Adipose tissue (tissue), 3 donors: Measurements from ENCODE around the gene CIAO3. TPM values are rescaled to one million over a fixed set of nuclear protein-coding genes. Genes with fewer than 3 reads are reported as not detected.

Experiments used
- H3K27ac ChIP-seq: one replicate; pipeline ENCODE4 v1.5.1; 2013; ENCODE audit warnings: low read depth, low read length
- WGBS, 3 donors: extraction: QIAGEN DNeasy Blood & Tissue Kit; methylation state at CpG; one replicate each; pipeline ENCODE4 v1.1.7; 2013; 5-methylcytosine and 5-hydroxymethylcytosine counted together
- polyA plus RNA-seq, 3 donors: library from polyadenylated mRNA; stranded (reverse); fragments of 200-250 nt; gene quantifications; one replicate each; pipeline ENCODE4 v1.2.3, GENCODE V29; 2013
- donor health status: healthy with polysubstance abuse.
- donor health status: Bipolar disorder and iron deficiency.
- donor health status: healthy.

CIAO3 gene
- polyA plus RNA-seq, 3 donors: 16.0 to 23.7 (median 19.0) TPM

DNA sequence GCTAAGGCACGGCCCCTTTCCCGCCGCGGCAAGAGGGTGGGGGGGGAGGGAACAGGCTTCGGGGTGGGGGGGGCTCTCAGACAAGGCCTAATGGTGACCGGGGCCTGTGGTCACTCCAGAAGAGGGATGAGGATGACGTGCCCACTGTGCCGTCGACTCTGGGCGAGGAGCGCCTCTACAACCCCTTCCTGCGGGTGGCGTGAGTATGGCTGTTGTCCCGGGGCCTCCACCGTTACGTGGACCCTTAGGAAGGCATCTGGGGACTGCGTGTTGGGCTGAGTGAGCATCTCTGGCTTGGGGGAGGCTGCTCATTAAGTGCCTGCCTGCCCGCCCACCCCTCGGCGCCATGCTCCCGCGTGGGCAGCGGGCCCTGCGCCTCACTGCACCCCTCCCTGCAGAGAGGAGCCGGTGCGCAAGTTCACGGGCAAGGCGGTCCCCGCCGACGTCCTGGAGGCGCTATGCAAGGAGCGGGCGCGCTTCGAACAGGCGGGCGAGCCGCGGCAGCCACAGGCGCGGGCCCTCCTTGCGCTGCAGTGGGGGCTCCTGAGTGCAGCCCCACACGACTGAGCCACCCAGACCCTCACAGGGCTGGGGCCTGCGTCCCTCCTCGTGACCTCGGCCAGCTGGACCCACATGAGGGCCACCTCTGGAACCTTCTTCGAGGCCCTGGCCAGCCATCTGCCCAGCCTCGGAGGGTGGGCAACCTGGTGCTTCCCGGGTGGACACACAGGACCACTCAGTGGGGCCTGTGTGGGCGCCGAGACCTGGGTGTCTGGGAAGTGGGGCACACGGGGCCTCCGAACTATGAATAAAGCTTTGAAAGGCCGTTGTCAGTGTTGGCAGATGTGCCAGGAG lies 11.7 kb downstream of the CIAO3 start:
- WGBS, 3 donors: 59 to 65% (median 64%) methylated on average over 49 to 55 of the region's 55 CpGs
- no peak overlapping the region for H3K27ac ChIP-seq

DNA sequence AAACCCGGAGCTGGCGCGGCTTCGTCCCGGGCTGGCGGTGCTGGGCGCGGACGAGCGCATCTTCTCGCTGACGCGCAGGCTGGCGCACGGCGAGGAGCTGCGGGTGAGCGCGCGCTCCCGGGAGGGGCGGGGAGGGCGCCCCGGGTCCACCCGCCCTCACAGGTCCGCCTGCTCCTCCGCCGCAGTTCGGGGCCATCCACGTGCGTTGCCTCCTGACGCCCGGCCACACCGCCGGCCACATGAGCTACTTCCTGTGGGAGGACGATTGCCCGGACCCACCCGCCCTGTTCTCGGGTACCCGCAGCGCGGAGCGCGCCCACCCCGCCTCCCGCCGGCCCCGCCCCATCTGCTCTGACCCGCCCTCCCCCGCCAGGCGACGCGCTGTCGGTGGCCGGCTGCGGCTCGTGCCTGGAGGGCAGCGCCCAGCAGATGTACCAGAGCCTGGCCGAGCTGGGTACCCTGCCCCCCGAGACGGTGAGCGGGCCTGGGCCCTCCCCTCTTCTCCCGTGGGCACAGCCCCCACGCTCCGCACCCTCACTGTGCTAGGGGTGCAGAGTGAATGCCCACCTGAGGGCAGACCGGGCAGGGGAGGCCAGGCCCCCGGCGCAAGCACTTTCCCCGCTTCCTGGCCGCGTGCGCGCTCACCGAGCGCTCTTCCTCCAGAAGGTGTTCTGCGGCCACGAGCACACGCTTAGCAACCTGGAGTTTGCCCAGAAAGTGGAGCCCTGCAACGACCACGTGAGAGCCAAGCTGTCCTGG lies 12.5 kb downstream of the CIAO3 start:
- H3K27ac ChIP-seq: no peak overlapping the region
- WGBS, 3 donors: 1 to 2% (median 1%) methylated on average over 42 to 80 of the region's 80 CpGs

DNA sequence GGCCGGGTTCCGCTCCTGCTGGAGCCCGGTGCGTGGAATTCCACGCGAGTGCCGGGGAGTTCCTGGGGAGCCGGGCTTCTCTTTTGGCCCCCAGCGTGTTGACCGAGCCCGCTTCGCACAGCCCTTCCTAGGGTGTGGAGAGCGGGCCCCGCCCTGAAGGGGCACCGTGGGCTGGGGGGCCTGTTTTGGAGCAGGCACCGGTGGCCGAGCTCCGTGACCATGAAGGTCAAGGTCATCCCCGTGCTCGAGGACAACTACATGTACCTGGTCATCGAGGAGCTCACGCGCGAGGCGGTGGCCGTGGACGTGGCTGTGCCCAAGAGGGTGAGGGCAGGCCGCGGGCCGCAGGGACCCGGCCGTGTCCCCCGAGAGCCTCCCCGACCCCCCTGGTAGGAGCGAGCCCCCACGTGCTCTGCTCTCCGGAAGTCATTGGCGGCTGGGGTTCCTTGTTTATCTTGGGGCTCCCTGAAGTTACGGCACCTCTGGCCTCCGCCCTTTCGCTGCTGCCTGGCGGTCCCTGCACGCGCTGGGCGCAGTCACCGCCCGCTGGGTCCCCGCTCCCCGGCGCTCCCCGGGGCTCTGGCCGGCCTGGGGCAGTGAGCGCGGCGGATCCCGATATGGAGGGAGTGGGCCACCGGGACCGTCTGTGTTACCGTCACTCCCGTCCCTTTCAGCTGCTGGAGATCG lies 13.4 kb downstream of the CIAO3 start:
- H3K27ac ChIP-seq: no peak overlapping the region
- 1% methylated on average over 52 to 61 of the region's 61 CpGs for WGBS, 3 donors

DNA sequence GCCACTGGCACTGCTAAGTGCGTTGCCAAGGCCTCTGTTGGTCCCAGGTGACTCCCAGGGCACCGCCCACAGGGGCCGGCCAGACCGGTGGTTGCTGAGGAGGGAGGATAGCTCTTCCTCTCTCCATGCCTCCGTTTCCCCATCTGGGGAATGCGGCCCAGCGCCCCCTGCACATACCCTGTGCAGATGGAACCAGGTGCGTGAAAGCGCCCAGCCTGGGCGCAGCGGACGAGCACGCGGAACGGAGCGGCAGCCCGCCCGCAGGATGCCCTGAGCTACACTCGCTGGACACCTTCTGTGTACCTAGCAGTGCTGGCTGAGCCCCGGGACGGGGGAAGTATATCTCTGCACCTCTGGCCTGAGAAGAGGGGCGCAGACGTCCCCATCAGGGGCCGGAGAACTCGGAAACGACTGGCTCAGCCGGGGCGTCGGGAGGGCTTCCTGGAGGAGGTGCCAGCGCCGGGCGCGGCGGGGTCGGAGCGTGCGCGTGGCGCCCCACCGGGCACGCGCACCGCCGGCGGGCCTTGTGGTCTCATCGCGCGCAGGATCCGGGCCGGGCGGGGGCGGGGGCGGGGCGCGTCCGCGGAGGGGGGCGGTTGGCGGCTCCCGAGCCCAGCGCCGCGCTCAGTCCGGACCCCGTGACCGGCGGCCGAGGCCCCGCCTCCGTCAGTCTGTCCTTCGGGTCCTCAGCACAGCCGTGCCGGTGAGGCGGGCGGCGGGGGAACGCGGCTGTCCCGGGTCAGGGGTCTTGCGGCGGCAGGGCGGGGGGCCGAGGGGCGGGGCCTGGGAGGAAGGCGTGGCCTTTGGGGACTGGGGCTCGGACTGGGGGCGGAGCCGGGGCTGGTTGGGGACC lies 14.1 kb downstream of the CIAO3 start, which contains the start of the genes CCDC78 and HAGHL:
Gene CCDC78, minus strand, starts transcription at position 6 of the 853 bp plus-strand sequence. CDS start 76 bp downstream, outside the sequence.
Gene HAGHL, plus strand, starts transcription at position 669 of the 853 bp plus-strand sequence. CDS start 404 bp downstream, outside the sequence.
- no peak within 1 kb of the TSS for H3K27ac ChIP-seq
- WGBS, 3 donors: 2 to 3% (median 3%) methylated on average over 38 to 88 of the region's 88 CpGs

DNA sequence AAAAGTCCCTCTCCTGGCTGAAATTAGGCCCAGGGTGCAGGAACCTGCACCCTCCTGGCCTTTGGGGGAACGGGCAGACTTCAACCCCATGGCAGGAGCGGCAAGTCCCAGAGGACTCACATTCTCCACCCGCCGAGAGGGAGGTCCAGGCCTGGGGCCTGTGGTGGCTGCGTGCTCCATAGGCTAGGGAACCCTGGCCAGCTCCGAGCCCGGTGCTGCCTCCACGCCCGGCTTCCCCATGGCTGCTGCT lies 14.7 kb downstream of the CIAO3 start:
- no peak overlapping the region for H3K27ac ChIP-seq
- WGBS, 3 donors: 9 to 36% (median 20%) methylated on average over 9 of the region's 9 CpGs

DNA sequence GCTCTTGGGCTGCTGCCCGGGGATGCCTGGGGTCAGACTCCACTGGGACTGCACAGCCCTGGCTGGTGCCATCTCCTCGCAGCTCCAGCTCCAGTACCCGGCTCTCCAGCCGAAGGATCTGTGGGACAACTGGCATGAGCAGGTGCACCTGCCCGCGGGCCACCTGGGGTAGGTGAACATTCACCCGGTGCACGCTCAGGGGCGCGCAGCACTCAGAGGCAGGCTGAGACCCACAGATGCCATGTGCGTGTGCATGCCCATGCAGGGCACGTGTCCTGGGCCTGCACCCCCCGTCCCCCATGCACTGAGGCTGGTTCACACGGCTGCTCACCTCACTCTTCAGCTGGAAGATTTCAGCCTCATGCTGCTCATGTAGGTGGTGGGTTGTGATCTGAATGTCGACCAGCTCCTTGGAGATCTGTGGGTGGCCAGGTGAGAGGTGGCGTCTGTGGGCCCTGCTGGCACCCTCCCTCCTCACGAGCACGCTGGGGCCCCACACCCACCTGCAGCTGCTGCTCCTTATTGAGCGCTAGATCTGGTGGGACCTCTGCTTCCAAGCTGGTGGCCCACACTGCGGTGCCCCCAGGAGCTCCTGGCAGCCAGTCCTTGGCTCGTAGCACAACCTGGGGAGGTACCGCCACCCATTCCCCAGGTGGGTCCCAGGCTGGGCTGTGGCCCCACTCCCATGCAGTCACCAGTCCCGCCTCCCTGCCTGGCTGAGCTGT lies 15.2 kb downstream of the CIAO3 start:
- H3K27ac ChIP-seq: no peak overlapping the region
- 67 to 76% (median 68%) methylated on average over 22 to 23 of the region's 23 CpGs for WGBS, 3 donors

DNA sequence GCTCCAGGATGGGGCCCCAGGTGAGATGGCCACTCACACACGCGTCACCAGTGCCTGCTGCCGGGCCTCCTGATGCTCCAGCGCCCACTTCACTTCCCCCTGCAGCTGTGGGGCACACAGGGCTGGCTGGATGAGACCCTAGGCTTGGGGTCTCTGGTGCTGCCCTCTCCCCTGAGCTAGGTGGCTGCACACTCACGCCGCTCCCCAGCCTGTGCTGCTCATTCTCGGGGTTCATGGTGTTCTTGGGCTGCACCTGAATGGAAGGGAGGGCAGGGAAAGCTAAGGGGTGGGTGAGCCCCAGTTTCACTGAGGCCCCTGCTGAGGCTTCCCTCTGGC lies 15.8 kb downstream of the CIAO3 start:
- 70 to 72% (median 71%) methylated on average over 7 of the region's 7 CpGs for WGBS, 3 donors
- H3K27ac ChIP-seq: no peak overlapping the region

DNA sequence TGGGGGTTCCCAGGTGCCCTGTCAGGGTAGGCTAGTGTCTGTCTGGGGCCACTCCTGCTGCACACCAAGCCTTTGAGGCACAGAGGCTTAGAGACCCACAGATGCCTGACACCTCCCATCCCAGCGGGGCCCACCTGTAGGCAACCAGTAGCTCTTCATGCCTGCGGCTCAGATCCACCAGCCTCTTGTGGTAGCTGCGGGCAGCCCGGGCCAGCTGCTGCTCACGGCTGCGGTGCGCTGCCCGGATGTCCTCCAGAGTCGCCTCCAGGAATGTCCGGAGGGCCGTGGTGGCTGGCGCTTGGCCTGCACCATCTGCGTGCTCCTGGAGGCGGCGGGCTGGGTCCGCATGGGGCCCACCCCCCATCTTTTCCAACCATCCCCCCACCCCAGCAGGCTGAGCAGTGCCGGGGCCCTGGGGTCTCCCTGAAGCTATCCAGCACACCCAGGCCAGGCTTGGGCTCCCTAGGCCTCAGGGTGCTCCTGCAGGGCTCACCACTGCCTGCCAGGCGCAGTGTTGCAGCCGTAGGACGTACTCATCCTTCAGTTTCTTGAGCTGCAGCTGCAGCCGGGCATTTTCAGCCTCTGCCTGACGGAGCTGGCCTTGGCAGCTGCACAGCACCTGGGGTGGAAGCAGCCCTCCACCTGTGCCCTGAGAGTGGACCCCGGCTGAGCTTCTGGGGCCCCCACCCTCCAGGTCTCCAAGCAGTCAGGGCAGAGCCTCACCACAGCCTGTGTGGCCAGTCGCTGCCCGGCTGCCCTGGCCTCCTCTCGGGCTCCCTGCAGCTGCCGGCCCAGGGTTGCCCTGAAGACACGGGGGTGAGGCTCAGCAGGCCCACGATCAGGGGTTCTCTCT lies 16.4 kb downstream of the CIAO3 start:
- H3K27ac ChIP-seq: no peak overlapping the region
- 62 to 66% (median 66%) methylated on average over 29 of the region's 29 CpGs for WGBS, 3 donors

DNA sequence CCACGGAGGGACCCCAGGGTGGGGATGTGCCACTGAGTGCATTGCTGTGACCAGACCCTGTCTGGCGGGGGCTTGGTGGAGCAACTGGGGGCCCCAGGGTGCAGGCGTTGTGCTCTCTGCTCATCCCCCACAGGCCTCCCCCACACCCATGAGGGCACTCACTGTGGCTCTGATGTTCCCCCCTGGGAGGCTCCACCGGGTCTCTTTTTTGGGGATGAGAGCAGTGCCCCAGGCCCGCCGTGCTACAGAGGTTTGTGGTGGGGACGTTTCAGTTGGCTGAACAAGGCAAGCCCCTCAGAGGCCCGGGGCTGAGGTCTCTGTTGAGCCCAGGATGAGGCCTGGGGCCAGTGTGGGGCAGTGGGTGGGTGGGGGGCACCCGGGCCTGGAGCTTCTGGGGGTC lies 17.1 kb downstream of the CIAO3 start:
- H3K27ac ChIP-seq: no peak overlapping the region
- 75 to 86% (median 84%) methylated on average over 9 of the region's 9 CpGs for WGBS, 3 donors

DNA sequence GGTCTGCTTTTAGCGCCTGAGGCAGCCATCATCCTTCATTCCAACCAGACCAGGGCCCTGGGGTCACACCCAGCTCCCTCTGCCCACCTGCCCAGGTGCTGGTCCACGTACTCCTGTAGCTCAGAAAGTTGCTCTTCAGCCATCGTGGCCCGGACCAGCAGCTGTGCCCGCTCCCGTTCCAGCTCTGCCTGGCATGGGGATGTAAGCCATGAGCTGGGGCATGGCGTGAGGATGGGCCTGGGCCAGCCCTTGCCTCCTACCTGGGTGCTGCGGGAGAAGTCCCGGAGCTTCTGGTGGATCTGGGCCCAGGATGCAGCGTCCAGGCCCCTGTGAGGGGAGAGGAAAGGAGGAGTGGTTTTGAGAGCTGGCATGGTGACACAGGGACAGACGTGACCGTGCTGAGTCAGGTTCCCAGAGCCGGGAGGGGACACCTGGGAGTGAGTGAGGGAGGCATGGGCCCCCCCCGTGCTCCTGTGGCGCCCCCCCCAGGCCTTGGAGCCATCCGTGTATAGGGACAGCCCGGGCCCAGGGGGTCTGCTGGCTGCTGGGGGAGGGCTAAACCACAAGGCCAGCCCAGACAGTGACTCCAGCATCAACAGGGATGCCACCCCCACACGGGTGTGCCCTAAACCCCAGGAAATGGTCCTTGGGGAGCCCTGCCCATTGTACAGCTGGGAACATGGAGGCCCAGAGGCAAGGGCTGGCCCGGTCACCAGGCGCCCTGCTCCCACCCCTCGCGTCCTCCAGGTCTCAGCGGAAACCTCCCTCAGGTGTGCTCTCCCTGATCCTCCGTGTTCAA lies 17.8 kb downstream of the CIAO3 start:
- 83 to 86% (median 85%) methylated on average over 23 to 24 of the region's 24 CpGs for WGBS, 3 donors
- H3K27ac ChIP-seq: no peak overlapping the region

DNA sequence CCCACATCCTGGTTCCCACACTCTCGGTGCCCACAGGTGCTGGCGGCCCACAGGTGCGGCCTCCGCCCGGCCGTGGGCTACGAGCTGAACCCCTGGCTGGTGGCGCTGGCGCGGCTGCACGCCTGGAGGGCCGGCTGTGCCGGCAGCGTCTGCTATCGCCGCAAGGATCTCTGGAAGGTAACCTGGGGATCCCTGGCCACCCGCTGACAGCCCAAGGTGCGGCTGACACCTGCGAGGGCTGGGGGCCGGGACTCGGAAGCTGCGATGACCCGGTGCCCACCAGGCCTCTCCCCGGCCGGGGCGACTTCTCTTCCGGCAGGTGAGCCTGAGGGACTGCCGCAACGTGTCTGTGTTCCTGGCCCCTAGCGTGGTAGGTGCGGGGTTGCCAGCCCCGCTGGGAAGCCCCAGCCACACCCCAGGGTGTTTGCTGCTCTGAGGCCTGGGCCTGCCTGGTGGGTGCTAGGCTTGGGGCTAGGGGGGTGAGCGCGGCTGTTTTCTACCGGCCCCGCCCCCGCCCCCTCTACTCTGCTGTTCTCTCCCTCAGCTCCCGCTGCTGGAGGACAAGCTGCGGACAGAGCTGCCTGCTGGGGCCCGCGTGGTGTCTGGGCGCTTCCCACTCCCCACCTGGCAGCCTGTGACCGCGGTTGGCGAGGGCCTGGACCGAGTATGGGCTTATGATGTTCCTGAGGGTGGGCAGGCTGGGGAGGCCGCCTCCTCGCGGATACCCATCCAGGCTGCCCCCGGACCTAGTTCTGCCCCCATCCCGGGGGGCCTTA lies 18.8 kb downstream of the CIAO3 start:
- H3K27ac ChIP-seq: no peak overlapping the region
- WGBS, 3 donors: 82 to 95% (median 83%) methylated on average over 46 to 51 of the region's 51 CpGs

DNA sequence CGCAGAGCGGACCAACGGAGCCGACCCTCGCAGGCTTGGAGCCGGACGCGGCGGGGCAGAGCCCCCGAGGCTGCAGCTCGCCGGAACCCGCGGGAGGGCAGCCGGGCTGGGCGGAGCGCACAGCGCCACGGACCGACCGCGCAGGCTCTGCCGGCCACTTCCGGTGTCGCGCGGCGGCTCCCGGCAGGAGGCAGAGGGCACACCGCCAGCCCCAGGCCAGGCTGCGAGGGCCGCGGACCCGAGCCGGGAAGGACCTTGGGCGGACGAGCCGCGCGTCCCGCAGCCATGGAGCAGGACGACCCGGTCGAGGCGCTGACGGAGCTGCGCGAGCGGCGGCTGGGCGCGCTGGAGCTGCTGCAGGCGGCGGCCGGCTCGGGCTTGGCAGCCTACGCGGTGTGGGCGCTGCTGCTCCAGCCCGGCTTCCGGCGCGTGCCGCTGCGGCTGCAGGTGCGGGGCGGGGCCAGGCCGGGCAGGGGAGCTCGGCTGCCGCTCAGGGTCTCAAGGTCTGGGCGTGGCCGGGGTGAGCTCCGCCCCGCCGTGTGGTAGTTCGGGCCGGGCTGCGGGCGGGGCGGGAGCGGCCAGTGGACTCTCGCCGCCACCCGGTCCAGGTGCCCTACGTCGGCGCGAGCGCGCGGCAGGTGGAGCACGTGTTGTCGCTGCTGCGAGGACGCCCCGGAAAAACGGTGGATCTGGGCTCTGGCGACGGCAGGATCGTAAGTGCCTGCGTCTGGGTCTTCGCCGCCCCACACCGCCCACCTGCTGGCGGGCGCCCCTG lies 19.6 kb downstream of the CIAO3 start, which contains the start of gene ANTKMT:
Gene ANTKMT, plus strand, starts transcription at position 157 of the 775 bp plus-strand sequence. Its CDS starts 129 bp downstream, at position 286.
- peak within 1 kb of the TSS; percentile 62 for H3K27ac ChIP-seq
- 3 to 9% (median 9%) methylated on average over 82 to 106 of the region's 106 CpGs for WGBS, 3 donors

DNA sequence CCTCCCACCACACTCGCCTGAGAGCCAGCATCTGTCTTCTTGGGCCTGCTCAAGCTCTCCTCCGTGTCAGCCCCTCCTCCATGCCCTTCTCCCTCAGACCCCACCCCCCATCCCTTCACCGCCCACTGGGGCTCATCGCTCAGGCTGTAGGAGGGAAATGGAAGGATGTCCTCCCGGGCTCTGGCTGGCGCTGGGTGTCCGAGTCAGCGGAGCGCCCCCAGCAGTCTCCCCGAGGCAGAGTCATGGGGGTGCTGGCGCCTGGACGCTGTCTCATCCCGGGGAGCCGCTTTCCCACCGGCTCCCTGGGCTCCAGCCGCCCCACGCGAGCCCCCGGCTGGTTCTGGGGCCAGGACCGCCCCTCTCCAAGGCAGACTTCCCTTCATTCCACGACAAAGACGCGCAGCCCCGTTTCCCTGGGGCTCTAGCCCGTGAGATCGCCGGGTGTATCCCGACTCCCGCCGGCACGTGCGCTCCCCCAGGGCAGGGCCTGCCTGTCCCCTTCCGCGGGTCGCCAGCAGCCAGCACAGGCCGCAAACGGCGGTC lies 20.3 kb downstream of the CIAO3 start:
- 0 to 1% (median 1%) methylated on average over 38 of the region's 38 CpGs for WGBS, 3 donors
- peak overlapping the region; percentile 62 for H3K27ac ChIP-seq

DNA sequence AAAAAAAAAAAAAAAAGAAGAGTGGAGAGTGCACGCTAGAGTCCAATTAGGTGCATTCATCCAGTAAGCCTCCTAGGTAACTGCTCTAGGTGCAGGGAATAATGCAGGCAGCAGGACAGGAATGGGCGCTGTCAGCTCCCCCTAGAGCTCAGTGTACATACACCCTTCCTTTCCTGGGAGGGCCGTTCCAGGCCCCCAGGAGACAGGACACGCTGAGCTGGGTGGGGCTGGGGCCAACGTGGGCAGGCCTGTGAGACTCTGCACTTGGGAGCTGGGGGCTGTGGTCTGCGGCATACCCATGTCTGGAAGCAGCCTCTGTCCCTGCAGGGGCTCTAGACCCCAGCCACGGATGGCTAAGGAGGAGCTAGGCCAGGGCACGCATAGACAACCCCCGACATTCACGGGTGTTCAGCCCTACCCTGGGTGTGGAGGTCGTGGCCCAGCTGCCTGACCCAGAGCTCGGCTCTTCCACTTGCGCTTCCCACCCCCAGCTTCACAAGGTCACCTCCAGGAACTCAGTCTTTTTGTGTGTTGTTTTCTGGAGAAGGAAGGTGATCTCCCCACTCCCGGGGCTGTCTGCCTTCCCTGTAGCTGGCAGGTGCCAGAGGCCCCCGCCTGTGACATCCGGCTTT lies 20.9 kb downstream of the CIAO3 start:
- WGBS, 3 donors: 5 to 13% (median 10%) methylated on average over 15 to 16 of the region's 16 CpGs

More for the DNA sequence above, 20.9 kb downstream of the CIAO3 start:
- no peak overlapping the region for H3K27ac ChIP-seq
